Tongue (tissue), 2 donors: ENCODE measurements around the gene SGSH. TPM values are rescaled to one million over a fixed set of nuclear protein-coding genes. Genes with fewer than 3 reads are reported as not detected.
A peak's percentile ranks its signal among the peaks of the same experiment; 100 is the strongest.
"Not testable (repeated sequence)": the region's sequence is repeated elsewhere in the genome, so short reads cannot be mapped to it uniquely, and the experiment has no call there.

Experiments
- DNase-seq: peaks from one replicate; pipeline ENCODE4 v3.0.0-alpha.2; 2015
- total RNA-seq: library from RNA; depleted of rRNA; stranded (reverse); fragments of >200 nt; gene quantifications from one replicate; pipeline ENCODE4 v1.2.3, GENCODE V29; 2014

SGSH gene
- 15.5 TPM for total RNA-seq

DNA sequence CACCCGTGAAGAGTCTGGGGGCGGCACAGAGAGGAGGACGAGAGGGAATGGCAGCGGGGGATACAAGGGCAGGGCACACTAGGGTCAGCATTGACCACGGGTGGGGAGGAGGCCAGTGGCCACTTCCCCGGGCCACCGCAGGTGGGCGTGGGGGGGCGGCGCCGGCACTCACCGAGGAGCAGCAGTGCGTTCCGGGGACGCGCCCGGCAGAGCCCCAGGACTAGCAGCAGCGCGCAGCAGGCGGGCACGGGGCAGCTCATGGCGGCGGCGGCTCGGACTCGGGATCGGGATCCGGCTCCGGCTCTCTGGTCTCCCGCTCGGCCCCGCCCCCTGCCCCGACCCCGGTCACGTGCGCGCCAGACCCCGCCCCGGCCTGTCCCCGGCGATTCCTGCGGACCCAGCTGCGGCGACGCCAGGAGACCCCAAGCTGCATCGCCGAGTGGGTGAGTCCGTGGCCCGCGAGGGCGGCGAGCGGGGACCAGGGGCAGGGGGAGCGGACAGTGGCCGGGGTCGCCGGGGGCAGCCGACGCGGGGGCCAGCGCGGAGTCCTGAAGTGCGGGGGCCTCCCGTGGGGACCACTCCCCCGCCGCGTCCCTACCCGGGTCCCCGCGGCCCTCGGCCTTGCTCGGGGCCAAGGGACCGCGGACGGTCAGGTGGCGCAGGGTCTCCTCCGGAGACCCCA, at the start of gene SGSH, which contains the start of gene SLC26A11:
Gene SGSH (minus strand): TSS at position 280 of the 682 bp plus-strand sequence. CDS start 20 bp downstream, at position 260.
Gene SLC26A11 (plus strand): TSS at position 374 of the 682 bp plus-strand sequence. CDS start 1,134 bp downstream, outside the sequence.
- peak; percentile 83 for DNase-seq

DNA sequence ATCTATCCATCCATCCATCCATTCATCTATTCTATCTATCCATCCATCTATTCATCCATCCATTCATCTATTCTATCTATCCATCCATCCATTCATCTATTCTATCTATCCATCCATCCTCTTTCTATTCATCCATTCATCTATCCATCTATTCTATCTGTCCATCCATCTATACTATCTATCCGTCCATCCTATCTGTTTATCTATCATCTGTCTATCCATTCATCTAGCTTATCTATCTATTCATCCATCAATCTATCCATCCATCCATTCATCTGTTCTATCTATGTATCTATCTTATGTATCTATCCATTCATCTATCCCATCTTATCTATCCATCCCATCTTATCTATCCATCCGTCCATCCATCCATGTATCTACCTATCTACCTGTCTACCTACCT, 49.3 kb upstream of the SGSH start:
- DNase-seq = no peak

DNA sequence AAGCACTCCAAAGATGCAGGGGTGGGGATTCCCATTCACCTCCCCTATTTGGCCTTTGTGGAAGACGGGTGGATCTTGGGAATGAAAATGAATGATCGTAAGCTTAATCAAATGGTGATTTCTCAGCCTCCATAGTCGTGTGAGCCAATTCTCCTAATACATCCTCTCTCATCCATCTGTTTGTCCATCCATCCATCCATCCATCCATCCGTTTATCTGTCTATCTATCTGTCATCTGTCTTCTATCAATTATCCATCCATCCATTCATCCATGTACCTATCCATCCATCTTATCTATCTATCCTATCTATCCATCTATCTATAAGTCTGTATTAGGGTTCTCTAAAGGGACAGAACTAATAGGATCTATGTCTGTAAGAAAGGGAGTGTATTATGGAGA, 48.3 kb upstream of the SGSH start:
- no peak for DNase-seq

DNA sequence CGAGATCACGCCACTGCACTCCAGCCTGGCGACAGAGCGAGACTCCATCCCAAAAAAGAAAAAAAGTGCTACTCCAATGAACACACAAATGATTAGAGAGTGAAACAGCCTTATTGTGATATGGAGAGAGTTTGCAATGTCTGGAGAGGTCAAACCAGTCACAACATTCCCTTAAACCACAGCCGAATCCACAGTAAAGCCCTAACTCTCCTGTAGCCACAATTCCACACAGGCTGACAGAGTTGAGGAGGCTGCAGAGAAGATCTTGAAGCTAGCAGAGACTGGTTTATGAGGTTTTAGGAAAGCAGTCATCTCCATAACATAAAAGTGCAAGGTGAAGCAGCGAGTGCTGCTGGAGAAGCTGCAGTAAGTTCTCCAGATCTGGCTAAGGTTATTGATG, 47.3 kb upstream of the SGSH start:
- no peak for DNase-seq

DNA sequence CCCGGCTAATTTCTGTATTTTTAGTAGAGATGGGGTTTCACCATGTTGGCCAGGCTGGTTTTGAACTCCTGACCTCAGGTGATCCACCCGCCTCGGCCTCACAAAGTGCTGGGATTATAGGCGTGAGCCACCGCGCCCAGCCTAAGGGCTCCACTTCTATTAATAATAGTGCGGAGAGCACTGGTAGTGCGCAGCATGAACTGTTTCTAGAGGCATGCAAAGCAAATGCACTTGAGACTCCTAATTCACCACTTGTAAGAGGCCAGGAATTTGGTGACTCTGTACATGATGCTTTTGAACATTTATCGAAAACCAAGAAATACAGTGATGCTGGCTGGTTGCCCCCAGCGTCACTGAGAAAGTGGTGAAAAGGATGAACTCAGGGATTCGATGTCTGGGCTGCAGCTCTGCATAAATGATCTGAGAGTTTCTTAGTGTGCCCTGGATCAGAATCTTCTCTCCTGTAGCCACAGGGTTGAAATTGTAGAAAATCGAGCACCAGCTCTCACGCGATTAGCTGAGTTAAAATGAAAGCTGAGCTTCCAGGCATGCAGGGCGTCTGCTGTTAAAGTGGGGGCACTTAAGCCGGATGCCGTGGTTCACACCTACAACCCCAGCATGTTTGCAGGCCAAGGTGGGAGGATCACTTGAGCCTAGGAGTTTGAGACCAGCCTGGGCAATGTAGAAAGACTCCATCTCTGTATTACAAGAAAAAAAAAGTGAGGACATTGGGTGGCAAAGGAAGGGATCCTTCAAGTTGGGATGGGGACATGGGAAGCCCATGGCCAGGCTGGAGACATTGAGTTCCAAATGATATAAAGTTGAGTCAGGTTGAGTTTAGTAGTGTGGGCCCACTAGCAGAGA, 45.3 kb upstream of the SGSH start:
- DNase-seq = no peak

DNA sequence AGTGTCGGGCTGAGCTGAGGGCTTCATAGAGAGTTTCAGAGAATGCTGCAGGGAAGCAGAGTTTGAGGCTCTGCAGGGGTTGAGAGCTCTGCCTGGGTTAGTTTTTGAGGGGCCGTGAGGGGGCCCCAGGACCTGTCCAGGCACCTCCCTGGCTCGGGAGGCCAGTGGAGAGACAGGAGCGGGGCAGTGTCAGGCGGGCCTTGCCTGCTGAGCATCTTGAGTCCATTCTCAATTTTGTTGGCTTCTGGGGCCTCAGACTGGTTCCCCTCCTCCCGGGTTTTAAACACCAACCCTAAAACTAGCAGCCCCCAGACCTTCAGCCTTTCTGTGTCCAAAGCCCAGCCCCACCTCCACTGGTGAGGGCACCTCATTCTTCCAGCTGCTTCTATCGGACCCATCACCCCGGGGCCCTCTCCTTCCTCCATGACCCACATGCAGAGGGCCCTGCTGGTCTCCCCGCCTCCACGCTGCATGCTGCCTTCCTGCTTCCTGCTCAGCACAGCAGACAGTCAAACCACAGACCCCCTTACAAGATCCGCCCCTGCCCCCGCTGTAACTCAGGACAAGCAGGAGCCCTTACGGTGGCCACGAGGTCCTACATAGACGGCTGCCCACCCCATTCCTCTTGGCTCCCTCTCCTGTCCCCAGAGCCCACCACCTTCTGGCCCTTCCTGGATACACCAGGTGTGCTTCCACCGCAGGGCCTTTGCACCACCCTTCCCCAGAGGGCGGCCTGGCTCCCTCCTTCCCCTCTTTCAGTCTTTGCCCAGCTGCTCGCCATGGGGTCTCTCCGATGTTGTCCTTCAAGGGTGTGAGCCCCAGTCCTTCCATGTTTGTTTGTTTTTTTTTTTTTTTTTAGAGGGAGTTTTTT, 44.3 kb upstream of the SGSH start:
- DNase-seq = no peak

DNA sequence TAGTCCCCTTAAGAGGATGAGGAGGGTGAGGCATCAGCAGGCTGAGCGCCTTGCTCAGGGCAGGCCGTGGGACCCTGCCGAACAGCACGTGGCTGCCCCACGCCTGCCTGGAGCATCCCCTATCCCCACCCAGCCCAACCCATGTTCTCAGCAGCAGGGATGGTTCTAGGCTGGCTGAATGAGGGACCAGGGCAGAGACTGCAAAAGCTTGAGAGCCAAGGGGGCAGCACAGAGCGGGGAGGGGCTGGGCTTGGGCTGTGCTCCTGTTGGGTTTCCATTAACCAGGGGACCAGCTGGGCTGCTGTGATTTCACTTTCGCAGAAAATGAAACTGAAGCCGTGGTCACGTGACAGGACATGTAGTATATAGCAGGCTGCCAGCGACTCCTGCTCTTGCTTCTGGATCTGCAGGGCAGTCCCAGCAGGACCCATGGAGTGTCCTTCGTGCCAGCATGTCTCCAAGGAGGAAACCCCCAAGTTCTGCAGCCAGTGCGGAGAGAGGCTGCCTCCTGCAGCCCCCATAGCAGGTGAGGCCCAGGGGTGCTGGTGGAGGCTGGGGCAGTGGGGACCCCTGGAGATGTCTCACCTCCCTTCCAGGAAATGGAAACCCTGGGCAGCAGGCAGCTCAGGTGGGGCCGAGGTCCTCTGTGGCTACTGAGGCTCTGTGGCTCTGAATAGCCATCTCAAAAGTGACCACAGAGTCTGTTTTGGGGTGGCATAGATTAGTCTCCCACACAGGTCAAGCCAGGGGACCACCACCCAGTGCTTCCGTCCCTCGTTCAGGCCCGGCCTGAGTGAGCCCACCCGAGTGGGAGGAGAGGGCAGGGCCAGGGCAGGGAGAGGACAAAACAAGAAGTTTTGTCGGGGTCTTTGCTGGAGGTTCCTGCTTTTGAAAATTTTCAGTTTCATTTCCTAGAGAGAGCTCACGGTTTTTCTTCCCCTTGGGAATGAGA, 43.4 kb upstream of the SGSH start:
- peak; percentile 94 for DNase-seq

DNA sequence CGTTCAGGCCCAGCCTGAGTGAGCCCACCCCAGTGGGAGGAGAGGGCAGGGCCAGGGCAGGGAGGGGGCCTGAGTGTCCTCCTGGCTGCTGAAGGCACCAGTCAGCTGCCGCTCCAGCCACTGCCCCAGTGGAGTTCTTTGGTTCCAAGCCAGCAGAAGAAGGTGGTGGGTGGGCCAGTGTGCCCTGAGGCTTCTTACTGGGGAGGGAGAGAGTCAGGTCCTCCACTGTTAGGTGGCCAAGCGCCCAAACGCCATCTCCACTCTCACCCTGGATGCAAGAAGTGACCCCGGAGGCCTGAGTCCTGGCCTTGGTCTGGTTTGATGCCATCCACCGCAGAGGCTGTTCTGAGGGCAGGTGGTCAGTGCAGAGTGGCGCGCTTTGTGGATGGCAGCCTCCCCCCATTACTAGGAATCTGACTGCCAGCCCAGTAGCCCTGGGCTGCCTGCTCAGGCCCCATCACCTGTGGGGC, 42.7 kb upstream of the SGSH start:
- no peak for DNase-seq

DNA sequence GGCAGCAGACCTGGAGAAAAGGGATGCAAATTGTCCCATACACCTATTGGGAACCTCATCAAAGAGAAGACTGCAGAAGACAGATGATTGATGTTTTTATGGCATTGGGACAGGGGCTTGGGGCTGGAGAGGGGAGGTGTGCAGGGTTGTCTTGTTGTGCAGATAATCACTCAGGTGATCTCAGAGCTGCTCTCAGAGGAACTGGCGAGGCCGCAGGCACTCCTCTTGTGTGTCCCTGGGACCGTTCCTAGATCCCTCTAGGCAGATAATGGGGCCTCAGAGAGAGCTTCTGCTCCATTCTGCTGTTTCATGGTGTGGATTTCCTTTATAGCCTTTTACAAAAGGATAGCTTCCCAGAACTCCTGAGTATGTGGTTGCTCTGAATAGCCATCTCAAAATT, 42.2 kb upstream of the SGSH start:
- DNase-seq = no peak

DNA sequence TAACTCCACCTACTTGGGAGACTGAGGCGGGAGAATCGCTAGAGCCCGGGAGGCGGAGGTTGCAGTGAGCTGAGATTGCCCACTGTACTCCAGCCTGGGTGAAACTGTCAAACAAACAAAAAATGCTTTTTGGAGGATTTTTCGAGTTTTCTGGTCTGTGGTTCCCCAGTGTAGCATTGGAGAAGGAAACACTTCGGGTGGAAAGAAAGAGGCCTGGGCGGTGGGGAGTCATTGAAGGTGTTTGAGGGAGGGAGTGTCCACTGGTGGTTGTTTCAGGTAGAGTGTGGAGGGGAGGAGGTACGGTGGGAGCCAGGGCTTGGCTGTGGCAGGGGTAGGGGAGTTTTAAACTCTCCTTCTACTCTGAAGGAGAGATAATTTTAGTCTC, 41.8 kb upstream of the SGSH start:
- no peak for DNase-seq

DNA sequence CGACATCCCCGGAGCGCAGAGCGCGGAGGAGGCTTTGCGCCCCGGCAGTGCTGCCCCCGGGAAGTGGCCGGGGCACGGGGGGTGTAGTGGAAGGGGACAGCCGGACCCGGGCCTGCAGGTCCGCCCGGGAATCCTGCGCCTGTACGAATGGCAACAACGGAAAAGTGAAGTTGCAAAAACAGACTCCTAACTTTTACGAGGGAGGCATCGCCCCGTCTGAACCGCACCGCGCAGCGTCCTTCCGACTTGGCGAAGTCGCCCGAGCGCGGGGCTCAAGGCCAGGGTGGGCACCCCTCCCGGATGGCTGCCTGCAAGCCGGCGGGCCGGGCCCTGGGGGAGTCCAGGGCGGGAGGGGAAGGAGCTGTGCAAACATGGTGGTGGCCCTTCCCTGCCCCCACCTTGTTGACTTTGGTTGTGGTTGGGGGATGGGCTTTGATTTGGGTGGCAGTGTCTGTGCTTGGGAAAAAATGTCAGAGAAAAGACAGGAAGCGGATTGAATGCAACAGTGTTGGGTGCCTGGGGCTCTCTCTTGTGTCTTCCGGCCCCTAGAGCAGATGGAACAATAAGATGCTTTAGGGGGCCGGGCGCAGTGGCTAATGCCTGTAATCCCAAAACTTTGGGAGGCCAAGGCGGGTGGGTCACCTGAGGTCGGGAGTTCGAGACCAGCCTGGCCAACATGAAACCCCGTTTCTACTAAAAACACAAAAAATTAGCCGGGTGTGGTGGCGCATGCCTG, 41.2 kb upstream of the SGSH start:
- peak; percentile 54 for DNase-seq

DNA sequence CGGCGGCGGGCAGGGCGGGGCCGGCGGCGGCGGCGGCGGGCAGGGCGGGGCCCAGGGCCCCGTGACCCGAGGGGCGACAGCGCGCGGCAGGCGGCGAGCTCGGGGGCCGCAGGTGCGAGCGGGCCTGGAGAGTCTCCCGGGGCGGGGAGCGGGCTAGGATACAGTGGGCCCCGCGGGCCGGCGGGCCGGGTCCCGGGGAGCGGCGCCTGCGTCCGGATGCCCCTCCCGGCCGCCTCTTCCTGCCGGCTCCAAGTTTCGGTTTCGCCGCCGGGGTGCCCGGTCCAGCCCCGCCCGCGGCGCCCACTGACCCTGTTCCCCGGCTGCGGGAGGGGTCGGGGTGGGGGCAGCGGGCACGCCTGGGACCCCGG, 40.6 kb upstream of the SGSH start, which contains the start of gene RNF213:
Gene RNF213 (plus strand): TSS at position 62 of the 368 bp plus-strand sequence. CDS start 2,830 bp downstream, outside the sequence.
- peak; percentile 47 for DNase-seq

DNA sequence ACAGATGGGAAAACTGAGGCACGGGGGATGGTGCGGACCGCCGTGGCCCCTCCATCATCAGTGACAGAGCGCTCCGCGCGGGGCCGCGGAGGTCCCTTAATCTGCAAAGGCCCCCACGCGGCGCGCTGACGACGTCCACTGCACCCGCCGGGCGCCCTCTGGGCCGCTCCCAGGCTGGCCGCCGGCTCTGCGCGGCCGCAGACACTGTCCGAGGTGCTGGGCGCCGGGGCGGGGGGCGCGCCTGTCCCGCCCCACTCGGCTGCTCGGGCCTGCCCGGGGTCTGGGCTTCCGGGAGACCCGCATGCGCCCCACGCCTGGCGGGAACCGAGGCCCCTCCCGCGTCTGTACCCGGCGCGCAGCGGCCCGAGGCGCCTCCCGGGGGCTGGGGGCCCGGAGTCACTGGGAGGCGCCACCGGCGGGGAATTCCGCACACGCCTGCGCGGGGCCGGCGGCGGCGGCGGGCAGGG, 40.0 kb upstream of the SGSH start:
- peak; percentile 78 for DNase-seq

DNA sequence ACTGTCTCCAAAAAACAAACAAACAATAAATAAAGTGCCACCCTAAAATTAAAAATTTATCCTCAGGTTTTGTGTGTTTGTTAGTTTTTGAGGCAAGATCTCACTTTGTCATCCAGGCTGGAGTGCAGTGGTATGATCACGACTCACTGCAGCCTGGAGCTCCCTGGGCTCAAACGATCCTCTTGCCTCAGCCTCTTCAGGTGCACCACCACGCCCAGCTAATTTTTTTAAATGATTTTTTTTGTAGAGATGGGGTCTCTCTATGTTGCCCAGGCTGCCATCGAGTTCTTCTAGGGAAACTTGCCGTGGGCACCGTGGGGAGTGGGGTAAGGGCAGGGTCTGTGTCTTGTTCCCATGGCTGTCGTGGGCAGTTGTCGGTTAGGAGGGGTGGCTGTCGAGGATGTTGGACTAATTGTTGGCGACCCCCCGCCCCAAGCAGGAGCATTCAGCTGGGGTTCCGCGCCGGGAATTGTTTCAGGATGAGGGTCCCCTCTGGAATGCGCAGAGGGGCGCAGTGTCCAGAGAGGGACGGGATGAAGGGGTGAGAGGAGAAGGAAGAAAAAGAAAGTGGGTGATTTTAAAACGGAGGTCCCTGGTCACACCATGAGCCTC, 39.4 kb upstream of the SGSH start:
- DNase-seq = no peak

DNA sequence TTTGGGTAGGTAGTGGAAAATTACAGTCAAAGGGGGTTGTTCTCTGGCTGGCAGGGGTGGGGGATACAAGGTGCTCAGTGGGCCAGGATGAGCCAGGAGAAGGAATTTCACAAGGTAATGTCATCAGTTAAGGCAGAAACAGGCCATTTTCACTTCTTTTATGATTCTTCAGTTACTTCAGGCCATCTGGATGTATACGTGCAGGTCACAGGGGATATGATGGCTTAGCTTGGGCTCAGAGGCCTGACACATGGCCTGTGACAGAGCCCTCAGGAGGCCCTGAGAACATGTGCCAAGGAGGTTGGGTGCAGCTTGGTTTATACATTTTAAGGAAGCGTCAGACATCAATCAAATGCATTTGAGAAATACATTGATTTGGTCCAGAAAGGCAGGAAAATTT, 38.2 kb upstream of the SGSH start:
- not testable (repeated sequence) for DNase-seq

DNA sequence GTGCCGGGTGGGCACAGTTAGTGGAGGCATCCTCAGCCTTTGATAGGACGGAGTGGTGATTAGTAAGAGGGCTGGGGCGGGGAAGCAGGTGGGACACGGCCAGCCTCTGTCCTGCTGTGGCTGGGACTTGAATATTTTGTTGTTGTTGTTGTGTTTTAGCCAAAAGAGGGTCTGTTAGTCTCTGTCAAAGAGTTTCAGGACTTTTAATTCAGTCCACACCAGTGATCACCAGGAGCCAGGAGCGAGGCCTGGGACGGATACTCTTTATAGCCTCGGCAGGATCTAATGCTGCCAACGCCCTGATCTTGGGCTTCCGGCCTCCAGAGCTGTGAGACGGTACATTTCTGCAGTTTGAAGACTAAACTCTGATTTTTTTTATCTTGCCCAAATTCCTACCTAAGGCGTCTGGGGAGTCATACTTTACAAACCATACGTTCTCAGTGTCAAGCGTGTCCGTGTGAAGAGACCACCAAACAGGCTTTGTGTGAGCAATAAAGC, 37.6 kb upstream of the SGSH start:
- DNase-seq = no peak

DNA sequence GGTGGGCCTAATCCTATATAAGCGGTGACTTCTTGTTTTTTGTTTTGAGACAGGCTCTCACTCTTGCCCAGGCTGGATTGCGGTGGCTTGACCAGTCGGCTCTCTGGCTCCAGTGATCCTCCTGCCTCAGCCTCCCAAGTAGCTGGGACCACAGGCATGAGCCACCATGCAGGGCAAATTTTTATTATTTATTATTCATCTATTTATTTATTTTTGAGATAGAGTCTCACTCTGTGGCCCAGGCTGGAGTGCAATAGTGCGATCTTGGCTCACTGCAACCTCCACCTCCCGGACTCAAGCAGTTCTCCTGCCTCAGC, 35.9 kb upstream of the SGSH start:
- no peak for DNase-seq

DNA sequence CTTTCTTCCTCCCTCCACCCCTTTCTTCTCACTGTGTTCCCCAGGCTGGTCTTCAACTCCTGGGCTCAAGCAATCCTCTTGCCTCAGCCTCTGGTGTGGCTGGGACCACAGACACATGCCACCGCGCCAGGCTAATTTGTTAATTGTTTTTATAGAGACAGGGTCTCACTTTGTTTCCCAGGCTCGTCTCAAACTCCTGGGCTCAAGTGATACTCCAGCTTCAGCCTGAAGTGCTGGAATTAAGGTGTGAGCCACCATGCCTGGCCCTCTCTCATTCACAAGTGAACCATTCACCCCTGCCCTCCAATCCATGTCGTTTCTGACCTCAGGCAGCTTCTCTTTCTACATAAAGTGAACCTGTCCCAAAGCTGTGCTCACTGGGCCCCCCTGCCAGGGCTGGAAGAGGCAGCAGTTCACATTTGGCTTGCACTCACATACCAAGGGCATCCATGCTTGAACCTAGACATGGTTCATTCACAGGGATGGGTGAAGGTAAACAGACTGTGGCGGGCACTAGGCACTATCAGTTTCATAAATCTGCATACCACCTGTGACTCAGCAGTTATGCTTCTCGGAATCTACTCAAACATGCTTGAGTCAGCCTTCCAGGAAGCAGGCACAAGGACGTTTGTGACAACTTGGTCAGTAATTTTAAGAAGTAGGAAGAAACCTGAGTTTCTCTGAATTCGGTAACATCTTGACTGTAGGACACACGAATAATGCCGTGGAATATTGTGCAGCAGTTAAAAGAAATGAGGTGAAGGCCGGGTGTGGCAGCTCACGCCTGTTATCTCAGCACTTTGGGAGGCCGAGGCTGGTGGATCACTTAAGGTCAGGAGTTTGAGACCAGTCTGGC, 34.5 kb upstream of the SGSH start:
- no peak for DNase-seq
